Measurements from ENCODE around the gene SLC17A5. TPM values are rescaled to one million over a fixed set of nuclear protein-coding genes. Genes with fewer than 3 reads are reported as not detected.
"Not testable (repeated sequence)": the region's sequence is repeated elsewhere in the genome, so short reads cannot be mapped to it uniquely, and the experiment has no call there.

SLC17A5 gene
- polyA plus RNA-seq, 1 experiment: 13.2 TPM

DNA sequence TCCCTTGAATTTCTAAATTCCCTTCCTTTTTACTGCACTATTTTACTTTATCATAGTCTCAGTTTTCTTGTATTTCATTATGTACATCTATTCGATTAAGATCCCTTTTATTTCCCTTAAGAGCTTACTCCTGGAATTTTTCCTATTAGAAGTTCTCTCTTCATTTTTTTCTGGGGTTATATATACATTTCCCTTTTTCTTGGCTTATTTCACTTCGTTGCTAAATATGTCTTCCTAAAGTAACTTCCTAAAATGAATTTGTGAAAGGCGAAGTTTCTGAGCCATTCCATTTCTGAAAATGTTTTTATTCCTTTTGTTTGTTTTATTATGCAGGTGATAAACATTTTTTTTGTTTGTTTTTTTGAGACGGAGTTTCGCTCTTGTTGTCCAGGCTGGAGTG lies 36.3 kb upstream of the SLC17A5 start:
- ChIA-PET POLR2A (no interaction called here), CTCF (interaction anchor here (2.4 kb wide), 1 partner anchor 43 kb away, joined by 17 read pairs; no protein-coding TSS in a partner anchor)
- TF ChIP-seq, protein P1, sequence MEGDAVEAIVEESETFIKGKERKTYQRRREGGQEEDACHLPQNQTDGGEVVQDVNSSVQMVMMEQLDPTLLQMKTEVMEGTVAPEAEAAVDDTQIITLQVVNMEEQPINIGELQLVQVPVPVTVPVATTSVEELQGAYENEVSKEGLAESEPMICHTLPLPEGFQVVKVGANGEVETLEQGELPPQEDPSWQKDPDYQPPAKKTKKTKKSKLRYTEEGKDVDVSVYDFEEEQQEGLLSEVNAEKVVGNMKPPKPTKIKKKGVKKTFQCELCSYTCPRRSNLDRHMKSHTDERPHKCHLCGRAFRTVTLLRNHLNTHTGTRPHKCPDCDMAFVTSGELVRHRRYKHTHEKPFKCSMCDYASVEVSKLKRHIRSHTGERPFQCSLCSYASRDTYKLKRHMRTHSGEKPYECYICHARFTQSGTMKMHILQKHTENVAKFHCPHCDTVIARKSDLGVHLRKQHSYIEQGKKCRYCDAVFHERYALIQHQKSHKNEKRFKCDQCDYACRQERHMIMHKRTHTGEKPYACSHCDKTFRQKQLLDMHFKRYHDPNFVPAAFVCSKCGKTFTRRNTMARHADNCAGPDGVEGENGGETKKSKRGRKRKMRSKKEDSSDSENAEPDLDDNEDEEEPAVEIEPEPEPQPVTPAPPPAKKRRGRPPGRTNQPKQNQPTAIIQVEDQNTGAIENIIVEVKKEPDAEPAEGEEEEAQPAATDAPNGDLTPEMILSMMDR (IDR thresholded peaks at IDR 0.05; ENCODE audit: insufficient read depth, low read depth, low read length): no peak
- no peaks in the 10 kb centered on the region for H3K36me3 ChIP-seq (ENCODE audit: control insufficient read depth, insufficient read depth, low read length)
- no peak overlapping the region for H3K4me3 ChIP-seq (ENCODE audit: low read depth, low read length)
- DNase-seq (ENCODE audit: low read depth): no peak
- no peaks in the 10 kb centered on the region for H3K27me3 ChIP-seq (ENCODE audit: control insufficient read depth, insufficient read depth, low read length)

GRCh38 chr6:73688351-73688750 lies 34.6 kb upstream of the SLC17A5 start:
- TF ChIP-seq, protein P1 (IDR thresholded peaks at IDR 0.05; ENCODE audit: insufficient read depth, low read depth, low read length): no peak
- DNase-seq (ENCODE audit: low read depth): no peak
- Histone ChIP-seq H3K4me3 (ENCODE audit: low read depth, low read length) (no peak overlapping the region), H3K27me3 (ENCODE audit: control insufficient read depth, insufficient read depth, low read length) (no peaks in the 10 kb centered on the region), H3K36me3 (ENCODE audit: control insufficient read depth, insufficient read depth, low read length) (no peaks in the 10 kb centered on the region)
- CTCF ChIA-PET: interaction anchor here (1.5 to 2.4 kb wide), 2 partner anchors 12 to 45 kb away, joined by 10 to 17 read pairs; no protein-coding TSS in a partner anchor
- POLR2A ChIA-PET: no interaction called here

DNA sequence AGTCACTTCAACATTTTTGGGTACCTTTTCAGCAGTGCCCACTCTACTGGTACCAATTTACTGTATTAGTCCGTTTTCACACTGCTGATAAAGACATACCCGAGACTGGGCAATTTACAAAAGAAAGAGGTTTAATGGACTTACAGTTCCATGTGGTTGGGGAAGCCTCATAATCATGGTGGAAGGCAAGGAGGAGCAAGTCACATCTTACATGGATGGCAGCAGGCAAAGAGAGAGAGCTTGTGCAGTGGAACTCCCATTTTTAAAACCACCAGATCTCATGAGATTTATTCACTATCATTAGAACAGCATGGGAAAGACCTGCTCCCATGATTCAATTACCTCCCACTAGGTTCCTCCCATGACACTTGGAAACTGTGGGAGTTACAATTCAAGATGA lies 29.8 kb upstream of the SLC17A5 start:
- DNase-seq (ENCODE audit: low read depth); H3K27me3 ChIP-seq (ENCODE audit: control insufficient read depth, insufficient read depth, low read length); H3K36me3 ChIP-seq (ENCODE audit: control insufficient read depth, insufficient read depth, low read length); H3K4me3 ChIP-seq (ENCODE audit: low read depth, low read length); POLR2A ChIA-PET: not testable (repeated sequence)
- CTCF ChIA-PET: interaction anchor here (1.2 kb wide), 1 partner anchor 8 kb away, joined by 6 read pairs; no protein-coding TSS in a partner anchor

DNA sequence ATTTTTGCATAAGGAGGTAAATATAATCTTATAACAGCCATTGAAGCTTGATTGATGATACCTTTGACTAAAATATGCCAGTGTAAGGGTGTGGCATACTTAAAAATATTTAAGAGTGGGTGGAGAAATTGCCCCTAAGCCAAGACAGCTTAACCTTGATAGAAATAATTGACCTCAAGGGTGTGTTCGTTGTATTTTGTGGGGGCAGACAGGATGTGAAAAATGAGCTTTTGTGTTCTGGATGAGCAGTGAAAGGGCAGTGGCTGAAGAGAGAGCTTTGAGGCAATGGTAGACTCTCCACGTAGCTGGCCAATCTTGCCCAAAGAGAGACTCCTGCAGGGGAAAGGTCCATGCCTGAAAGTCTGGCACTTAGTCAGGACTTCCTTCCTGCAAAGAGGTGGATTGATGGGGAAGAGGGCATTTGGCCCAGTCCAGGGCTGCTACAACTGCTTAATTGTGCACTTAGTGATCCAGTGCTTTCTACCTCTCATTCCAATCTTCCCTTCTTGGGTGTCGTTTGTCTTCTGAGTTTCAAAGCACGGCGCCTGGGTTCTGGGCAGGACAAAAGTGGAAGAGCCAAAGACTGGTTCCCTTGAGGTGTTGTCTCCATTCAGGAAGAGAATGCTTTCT lies 26.6 kb upstream of the SLC17A5 start:
- POLR2A ChIA-PET: no interaction called here
- CTCF ChIA-PET: interaction anchor here (0.6 to 2.0 kb wide), 5 partner anchors 9 to 63 kb away, joined by 3 to 11 read pairs (median 4); no protein-coding TSS in a partner anchor
- no peak for DNase-seq (ENCODE audit: low read depth)
- TF ChIP-seq, protein P1 (IDR thresholded peaks at IDR 0.05; ENCODE audit: insufficient read depth, low read depth, low read length): no peak
- Histone ChIP-seq H3K36me3 (ENCODE audit: control insufficient read depth, insufficient read depth, low read length) (no peaks in the 10 kb centered on the region), H3K4me3 (ENCODE audit: low read depth, low read length) (no peak overlapping the region), H3K27me3 (ENCODE audit: control insufficient read depth, insufficient read depth, low read length) (no peaks in the 10 kb centered on the region)

DNA sequence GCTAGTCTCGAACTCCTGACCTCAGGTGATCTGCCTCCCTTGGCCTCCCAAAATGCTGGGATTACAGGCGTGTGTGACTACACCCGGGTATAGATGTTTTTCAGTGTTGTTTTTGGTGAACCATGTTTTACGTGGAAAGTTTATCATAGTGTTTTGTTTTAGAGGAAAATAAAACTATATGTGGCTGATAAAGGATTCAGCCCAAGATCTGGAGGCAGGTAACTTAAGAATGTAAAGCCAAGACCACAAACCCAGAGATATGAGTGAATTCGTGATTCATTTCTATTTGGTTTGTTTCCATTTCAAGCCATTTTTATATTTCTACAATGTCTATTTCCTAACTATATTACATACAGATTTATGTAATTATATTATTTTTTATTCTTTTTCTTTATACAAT lies 26.1 kb upstream of the SLC17A5 start:
- CTCF ChIA-PET: interaction anchor here (0.6 to 2.0 kb wide), 6 partner anchors 9 to 63 kb away, joined by 3 to 11 read pairs (median 4); no protein-coding TSS in a partner anchor
- POLR2A ChIA-PET: not testable (repeated sequence)

GRCh38 chr6:73679009-73679408 lies 25.2 kb upstream of the SLC17A5 start:
- POLR2A ChIA-PET: interaction anchor here (0.6 to 0.7 kb wide), 2 partner anchors 119 to 212 kb away, joined by 5 to 6 read pairs; no protein-coding TSS in a partner anchor
- Histone ChIP-seq H3K36me3 (ENCODE audit: control insufficient read depth, insufficient read depth, low read length) (no peaks in the 10 kb centered on the region), H3K27me3 (ENCODE audit: control insufficient read depth, insufficient read depth, low read length) (no peaks in the 10 kb centered on the region), H3K4me3 (ENCODE audit: low read depth, low read length) (no peak overlapping the region)
- no peak for DNase-seq (ENCODE audit: low read depth)
- TF ChIP-seq, protein P1 (IDR thresholded peaks at IDR 0.05; ENCODE audit: insufficient read depth, low read depth, low read length): no peak
- CTCF ChIA-PET: interaction anchor here (0.8 to 7.9 kb wide), 3 partner anchors 12 to 1530 kb away, joined by 3 to 169 read pairs (median 21); no protein-coding TSS in a partner anchor

More for the DNA sequence above, 26.1 kb upstream of the SLC17A5 start:
- not testable (repeated sequence) for DNase-seq (ENCODE audit: low read depth); H3K27me3 ChIP-seq (ENCODE audit: control insufficient read depth, insufficient read depth, low read length); H3K4me3 ChIP-seq (ENCODE audit: low read depth, low read length); H3K36me3 ChIP-seq (ENCODE audit: control insufficient read depth, insufficient read depth, low read length)
